SK-N-SH (cell line): ENCODE results near the gene OXA1L. TPM values are rescaled to one million over a fixed set of nuclear protein-coding genes. Genes with fewer than 3 reads are reported as not detected.

Experiments
- CTCF ChIA-PET: fragments of 300-600, 350-600 bp; formaldehyde crosslinking; extraction: SDS; loops from one replicate; lab custom pipeline; 2021; lab: Yijun Ruan, JAX
- POLR2A ChIA-PET: fragments of 350-600 bp; sonication (Branson Sonifier 250); formaldehyde crosslinking; extraction: SDS; loops from one replicate; lab custom pipeline; 2020; ENCODE audit warnings: antibody characterized with exemption, inconsistent platforms; lab: Yijun Ruan, JAX
- DNase-seq: peaks from one replicate; pipeline ENCODE4 v3.0.0; 2012
- H2AFZ ChIP-seq: fragments of 200-600 bp; sonication (generic); 2 replicates; pipeline ENCODE4 v1.8.1; 2016; ENCODE audit warnings: antibody characterized with exemption, mild to moderate bottlenecking, low read depth
- H3F3A ChIP-seq: fragments of 200-600 bp; sonication (generic); replicated peaks from 2 replicates; pipeline ENCODE3; 2016; ENCODE audit warnings: antibody characterized with exemption, mild to moderate bottlenecking; ENCODE audit not compliant: insufficient read depth
- H3K27ac ChIP-seq, 2 experiments: fragments of 200-500 bp in 1 of 2; fragments of 200-600 bp in 1 of 2; sonication (Bioruptor generic) in 1 of 2; sonication (generic), shearing (Covaris generic) in 1 of 2; 2 replicates each; pipeline versions ENCODE4 v1.5.1 to v1.6.1; 2014 to 2016; ENCODE audit warnings: low read depth in 2 of 2, inconsistent platforms in 1 of 2, low read length in 1 of 2, mild to moderate bottlenecking in 1 of 2, mixed read lengths in 1 of 2
- H3K27me3 ChIP-seq: fragments of 200-600 bp; sonication (generic), shearing (Covaris generic); 2 replicates; pipeline ENCODE4 v1.6.1; 2016; ENCODE audit warnings: mixed run types; ENCODE audit not compliant: insufficient read depth
- H3K36me3 ChIP-seq, 2 experiments: fragments of 200-500 bp in 1 of 2; fragments of 200-600 bp in 1 of 2; sonication (Bioruptor generic) in 1 of 2; sonication (generic) in 1 of 2; replicated peaks in 1 of 2; 2 replicates each; pipeline versions ENCODE3 to v1.5.1; 2014 to 2016; ENCODE audit warnings: low read length in 1 of 2, mild to moderate bottlenecking in 1 of 2; ENCODE audit not compliant: insufficient read depth in 2 of 2, control insufficient read depth in 1 of 2
- H3K4me1 ChIP-seq, 2 experiments: fragments of 200-500 bp in 1 of 2; fragments of 200-600 bp in 1 of 2; sonication (Bioruptor generic) in 1 of 2; sonication (generic), shearing (Covaris generic) in 1 of 2; 2 replicates each; pipeline versions ENCODE4 v1.5.1 to v1.6.1; 2014 to 2016; ENCODE audit warnings: low read depth in 1 of 2, low read length in 1 of 2, mixed run types in 1 of 2; ENCODE audit not compliant: insufficient read depth in 2 of 2, control insufficient read depth in 1 of 2
- H3K4me2 ChIP-seq: fragments of 200-600 bp; sonication (generic), shearing (Covaris generic); 2 replicates; pipeline ENCODE4 v1.6.1; 2017; ENCODE audit warnings: mixed run types
- H3K4me3 ChIP-seq, 2 experiments: fragments of 200-500 bp in 1 of 2; fragments of 200-600 bp in 1 of 2; sonication (Bioruptor generic) in 1 of 2; sonication (generic), shearing (Covaris generic) in 1 of 2; 2 replicates each; pipeline versions ENCODE4 v1.5.1 to v1.8.1; 2014 to 2016; ENCODE audit warnings: low read depth in 2 of 2, inconsistent platforms in 1 of 2, low read length in 1 of 2, mild to moderate bottlenecking in 1 of 2, mixed read lengths in 1 of 2, moderate library complexity in 1 of 2
- H3K79me2 ChIP-seq: fragments of 200-600 bp; sonication (generic); 2 replicates; pipeline ENCODE4 v1.8.1; 2017; ENCODE audit warnings: mild to moderate bottlenecking; ENCODE audit not compliant: insufficient read depth
- H3K9ac ChIP-seq: fragments of 200-600 bp; sonication (generic); 2 replicates; pipeline ENCODE4 v1.6.1; 2017; ENCODE audit warnings: mixed run types
- H3K9me2 ChIP-seq: fragments of 200-600 bp; sonication (generic); 2 replicates; pipeline ENCODE4 v1.6.1; 2017; ENCODE audit warnings: mixed run types
- H3K9me3 ChIP-seq: fragments of 200-600 bp; sonication (generic); 2 replicates; pipeline ENCODE4 v1.6.1; 2017; ENCODE audit warnings: mixed run types, mild to moderate bottlenecking, moderate library complexity
- H4K20me1 ChIP-seq: fragments of 200-600 bp; sonication (generic); 2 replicates; pipeline ENCODE4 v1.6.1; 2017; ENCODE audit warnings: mild to moderate bottlenecking, mixed run types; ENCODE audit not compliant: insufficient read depth
- EP300 ChIP-seq, 2 experiments: IDR thresholded peaks; 2 replicates each; pipeline versions ENCODE4 v1.4.0 to v1.6.1; 2012; ENCODE audit warnings: borderline replicate concordance in 1 of 2, low read depth in 1 of 2, low read length in 1 of 2
- FOXM1 ChIP-seq: IDR thresholded peaks from 2 replicates; pipeline ENCODE4 v1.4.0; 2012; ENCODE audit warnings: low read depth, mild to moderate bottlenecking
- GABPA ChIP-seq: IDR thresholded peaks from 2 replicates; pipeline ENCODE4 v1.4.0; 2012; ENCODE audit warnings: low read depth, mild to moderate bottlenecking
- JUND ChIP-seq: IDR thresholded peaks from 2 replicates; pipeline ENCODE4 v1.4.0; 2012
- MAX ChIP-seq: IDR thresholded peaks from 2 replicates; pipeline ENCODE4 v1.4.0; 2012; ENCODE audit warnings: low read depth
- MXI1 ChIP-seq: IDR thresholded peaks from 2 replicates; pipeline ENCODE4 v1.6.1; 2012; ENCODE audit warnings: mild to moderate bottlenecking, low read depth, low read length, improper control_type of control experiment
- POLR2AphosphoS5 ChIP-seq: IDR thresholded peaks from 2 replicates; pipeline ENCODE4 v1.6.1; 2012; ENCODE audit warnings: low read depth, low read length
- RFX5 ChIP-seq: IDR thresholded peaks from 2 replicates; pipeline ENCODE4 v1.6.1; 2012; ENCODE audit warnings: mild to moderate bottlenecking, improper control_type of control experiment, low read length
- SIN3A ChIP-seq: IDR thresholded peaks from 2 replicates; pipeline ENCODE4 v1.6.1; 2012; ENCODE audit warnings: low read depth, mild to moderate bottlenecking, low read length, moderate library complexity, borderline replicate concordance
- SMC3 ChIP-seq: IDR thresholded peaks from 2 replicates; pipeline ENCODE4 v1.6.1; 2012; ENCODE audit warnings: low read depth, low read length, improper control_type of control experiment
- WGBS: methylation state at CpG from one replicate; pipeline ENCODE4 v1.1.6; 2017; ENCODE audit warnings: low lambda C conversion rate; 5-methylcytosine and 5-hydroxymethylcytosine counted together
- polyA plus RNA-seq, 3 experiments: library from polyadenylated mRNA; depleted of rRNA; stranded (reverse); fragments of >200 nt; gene quantifications; 2 replicates each; pipeline ENCODE4 v1.2.3, GENCODE V29; 2012
- TF ChIP-seq, protein P1 (sequence below): IDR thresholded peaks from 2 replicates; pipeline ENCODE4 v1.6.1; 2012; ENCODE audit warnings: mild to moderate bottlenecking, low read depth, low read length, moderate library complexity
- TF ChIP-seq, protein P2 (sequence below): fragments of 150-350 bp; IDR thresholded peaks from 2 replicates; pipeline ENCODE4 v1.6.1; 2016; ENCODE audit warnings: mild to moderate bottlenecking, low read depth, low read length
- TF ChIP-seq, protein P3 (sequence below): fragments of 150-350 bp; IDR thresholded peaks from 2 replicates; pipeline ENCODE4 v1.6.1; 2017; ENCODE audit warnings: antibody characterized with exemption, low read length, low read depth, borderline replicate concordance

Gene OXA1L
- polyA plus RNA-seq, 1 of the 3 experiments (the other 2 are of a cell fraction), result 119 TPM

GRCh38 chr14:22770481-22771187 lies 4.1 kb downstream of the OXA1L start:
- CTCF ChIA-PET, result no interaction called here

More at GRCh38 chr14:22770481-22771187, 4.1 kb downstream of the OXA1L start:
- no peak for DNase-seq
- Histone ChIP-seq H3K9me2 (no peaks in the 10 kb centered on the region), H3K4me2 (no peak overlapping the region), H3K4me3 (no peak overlapping the region), H2AFZ (no peak overlapping the region), H3K36me3 (peaks cover 42 to 51% of the 10 kb centered on the region in 2 experiments), H3F3A (no peaks in the 10 kb centered on the region), H3K9me3 (no peaks in the 10 kb centered on the region), H3K79me2 (peaks cover 28% of the 10 kb centered on the region), H3K4me1 (peaks cover 6 to 10% of the 10 kb centered on the region in 2 experiments; a peak in 2 of 4 replicates), H3K27ac (no peak overlapping the region), H3K27me3 (no peaks in the 10 kb centered on the region), H3K9ac (no peak overlapping the region), H4K20me1 (no peaks in the 10 kb centered on the region)
- WGBS, result 83% methylated on average over 8 of the region's 8 CpGs
- POLR2A ChIA-PET, result no interaction called here
- TF ChIP-seq POLR2AphosphoS5 (no peak), GABPA (no peak), SMC3 (no peak), MAX (no peak), JUND (no peak), EP300 (IDR thresholded peaks at IDR 0.05; ENCODE audit: borderline replicate concordance in 1 of 2, low read depth in 1 of 2, low read length in 1 of 2) (no peak), RFX5 (no peak), MXI1 (no peak), FOXM1 (no peak), SIN3A (no peak)
- TF ChIP-seq, protein P1, sequence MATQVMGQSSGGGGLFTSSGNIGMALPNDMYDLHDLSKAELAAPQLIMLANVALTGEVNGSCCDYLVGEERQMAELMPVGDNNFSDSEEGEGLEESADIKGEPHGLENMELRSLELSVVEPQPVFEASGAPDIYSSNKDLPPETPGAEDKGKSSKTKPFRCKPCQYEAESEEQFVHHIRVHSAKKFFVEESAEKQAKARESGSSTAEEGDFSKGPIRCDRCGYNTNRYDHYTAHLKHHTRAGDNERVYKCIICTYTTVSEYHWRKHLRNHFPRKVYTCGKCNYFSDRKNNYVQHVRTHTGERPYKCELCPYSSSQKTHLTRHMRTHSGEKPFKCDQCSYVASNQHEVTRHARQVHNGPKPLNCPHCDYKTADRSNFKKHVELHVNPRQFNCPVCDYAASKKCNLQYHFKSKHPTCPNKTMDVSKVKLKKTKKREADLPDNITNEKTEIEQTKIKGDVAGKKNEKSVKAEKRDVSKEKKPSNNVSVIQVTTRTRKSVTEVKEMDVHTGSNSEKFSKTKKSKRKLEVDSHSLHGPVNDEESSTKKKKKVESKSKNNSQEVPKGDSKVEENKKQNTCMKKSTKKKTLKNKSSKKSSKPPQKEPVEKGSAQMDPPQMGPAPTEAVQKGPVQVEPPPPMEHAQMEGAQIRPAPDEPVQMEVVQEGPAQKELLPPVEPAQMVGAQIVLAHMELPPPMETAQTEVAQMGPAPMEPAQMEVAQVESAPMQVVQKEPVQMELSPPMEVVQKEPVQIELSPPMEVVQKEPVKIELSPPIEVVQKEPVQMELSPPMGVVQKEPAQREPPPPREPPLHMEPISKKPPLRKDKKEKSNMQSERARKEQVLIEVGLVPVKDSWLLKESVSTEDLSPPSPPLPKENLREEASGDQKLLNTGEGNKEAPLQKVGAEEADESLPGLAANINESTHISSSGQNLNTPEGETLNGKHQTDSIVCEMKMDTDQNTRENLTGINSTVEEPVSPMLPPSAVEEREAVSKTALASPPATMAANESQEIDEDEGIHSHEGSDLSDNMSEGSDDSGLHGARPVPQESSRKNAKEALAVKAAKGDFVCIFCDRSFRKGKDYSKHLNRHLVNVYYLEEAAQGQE, result no peak
- TF ChIP-seq, protein P2, sequence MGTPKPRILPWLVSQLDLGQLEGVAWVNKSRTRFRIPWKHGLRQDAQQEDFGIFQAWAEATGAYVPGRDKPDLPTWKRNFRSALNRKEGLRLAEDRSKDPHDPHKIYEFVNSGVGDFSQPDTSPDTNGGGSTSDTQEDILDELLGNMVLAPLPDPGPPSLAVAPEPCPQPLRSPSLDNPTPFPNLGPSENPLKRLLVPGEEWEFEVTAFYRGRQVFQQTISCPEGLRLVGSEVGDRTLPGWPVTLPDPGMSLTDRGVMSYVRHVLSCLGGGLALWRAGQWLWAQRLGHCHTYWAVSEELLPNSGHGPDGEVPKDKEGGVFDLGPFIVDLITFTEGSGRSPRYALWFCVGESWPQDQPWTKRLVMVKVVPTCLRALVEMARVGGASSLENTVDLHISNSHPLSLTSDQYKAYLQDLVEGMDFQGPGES, result no peak
- TF ChIP-seq, protein P3, sequence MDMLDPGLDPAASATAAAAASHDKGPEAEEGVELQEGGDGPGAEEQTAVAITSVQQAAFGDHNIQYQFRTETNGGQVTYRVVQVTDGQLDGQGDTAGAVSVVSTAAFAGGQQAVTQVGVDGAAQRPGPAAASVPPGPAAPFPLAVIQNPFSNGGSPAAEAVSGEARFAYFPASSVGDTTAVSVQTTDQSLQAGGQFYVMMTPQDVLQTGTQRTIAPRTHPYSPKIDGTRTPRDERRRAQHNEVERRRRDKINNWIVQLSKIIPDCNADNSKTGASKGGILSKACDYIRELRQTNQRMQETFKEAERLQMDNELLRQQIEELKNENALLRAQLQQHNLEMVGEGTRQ, result no peak
